ENCODE measurements around the gene NECAP2.
"Not testable (repeated sequence)": the region's sequence is repeated elsewhere in the genome, so short reads cannot be mapped to it uniquely, and the experiment has no call there.

DNA sequence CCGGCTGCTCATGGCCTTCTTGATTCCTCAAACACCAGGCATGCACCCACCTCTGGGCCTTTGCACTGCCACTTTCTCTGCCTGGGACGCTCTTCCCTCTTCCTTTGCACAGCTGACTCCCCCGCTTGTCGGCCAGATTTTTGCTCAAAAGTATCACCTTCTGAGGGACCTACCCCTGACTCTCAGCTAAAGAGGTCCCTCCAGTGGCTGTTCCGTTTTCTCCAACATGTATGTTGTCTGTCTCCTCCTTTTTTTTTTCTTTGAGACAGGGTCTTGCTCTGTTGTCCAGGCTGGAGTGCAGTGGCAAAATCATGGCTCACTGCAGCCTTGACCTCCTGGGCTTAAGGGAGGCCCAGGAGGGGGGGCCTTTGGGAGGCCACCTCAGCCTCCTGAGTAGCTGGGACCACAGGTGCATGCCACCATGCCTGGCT is 57.0 kb downstream of the NECAP2 start:
- TF ChIP-seq POLR2A (IDR thresholded peaks at IDR 0.05), result not testable (repeated sequence)
- TF ChIP-seq, protein P1, sequence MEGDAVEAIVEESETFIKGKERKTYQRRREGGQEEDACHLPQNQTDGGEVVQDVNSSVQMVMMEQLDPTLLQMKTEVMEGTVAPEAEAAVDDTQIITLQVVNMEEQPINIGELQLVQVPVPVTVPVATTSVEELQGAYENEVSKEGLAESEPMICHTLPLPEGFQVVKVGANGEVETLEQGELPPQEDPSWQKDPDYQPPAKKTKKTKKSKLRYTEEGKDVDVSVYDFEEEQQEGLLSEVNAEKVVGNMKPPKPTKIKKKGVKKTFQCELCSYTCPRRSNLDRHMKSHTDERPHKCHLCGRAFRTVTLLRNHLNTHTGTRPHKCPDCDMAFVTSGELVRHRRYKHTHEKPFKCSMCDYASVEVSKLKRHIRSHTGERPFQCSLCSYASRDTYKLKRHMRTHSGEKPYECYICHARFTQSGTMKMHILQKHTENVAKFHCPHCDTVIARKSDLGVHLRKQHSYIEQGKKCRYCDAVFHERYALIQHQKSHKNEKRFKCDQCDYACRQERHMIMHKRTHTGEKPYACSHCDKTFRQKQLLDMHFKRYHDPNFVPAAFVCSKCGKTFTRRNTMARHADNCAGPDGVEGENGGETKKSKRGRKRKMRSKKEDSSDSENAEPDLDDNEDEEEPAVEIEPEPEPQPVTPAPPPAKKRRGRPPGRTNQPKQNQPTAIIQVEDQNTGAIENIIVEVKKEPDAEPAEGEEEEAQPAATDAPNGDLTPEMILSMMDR (IDR thresholded peaks at IDR 0.05), result not testable (repeated sequence)

All from uterus (tissue), 2 donors.